ENCODE data around the gene COL4A2. TPM values are rescaled to one million over a fixed set of nuclear protein-coding genes. Genes with fewer than 3 reads are reported as not detected.
"Not testable (repeated sequence)": the region's sequence is repeated elsewhere in the genome, so short reads cannot be mapped to it uniquely, and the experiment has no call there.

COL4A2 gene
- total RNA-seq, 1 experiment from 2014 or later, result 35.0 TPM

- no peak for DNase-seq (ENCODE audit: extremely low read depth, low read depth)
These were observed 176.4 kb downstream of the COL4A2 start for GRCh38 chr13:110483386-110483968.

GRCh38 chr13:110484290-110485048, 177.4 kb downstream of the COL4A2 start:
- no peak for DNase-seq (ENCODE audit: extremely low read depth, low read depth)

GRCh38 chr13:110485604-110486003, 178.5 kb downstream of the COL4A2 start:
- DNase-seq (ENCODE audit: extremely low read depth, low read depth), result no peak

GRCh38 chr13:110486061-110486715, 179.1 kb downstream of the COL4A2 start:
- DNase-seq (ENCODE audit: extremely low read depth, low read depth), result no peak

GRCh38 chr13:110486880-110487279, 179.8 kb downstream of the COL4A2 start:
- DNase-seq (ENCODE audit: extremely low read depth, low read depth), result not testable (repeated sequence)

- DNase-seq (ENCODE audit: extremely low read depth, low read depth), result no peak
These were observed 183.1 kb downstream of the COL4A2 start for GRCh38 chr13:110490009-110490770.

- DNase-seq (ENCODE audit: extremely low read depth, low read depth), result no peak
These were observed 185.0 kb downstream of the COL4A2 start for GRCh38 chr13:110491869-110492678.

GRCh38 chr13:110492679-110493593, 185.9 kb downstream of the COL4A2 start:
- no peak for DNase-seq (ENCODE audit: extremely low read depth, low read depth)

GRCh38 chr13:110493613-110494012, 186.5 kb downstream of the COL4A2 start:
- no peak for DNase-seq (ENCODE audit: extremely low read depth, low read depth)

- DNase-seq (ENCODE audit: extremely low read depth, low read depth), result no peak
These were observed 188.3 kb downstream of the COL4A2 start for GRCh38 chr13:110495376-110495775.

- no peak for DNase-seq (ENCODE audit: extremely low read depth, low read depth)
These were observed 188.8 kb downstream of the COL4A2 start for GRCh38 chr13:110495881-110496280.

- DNase-seq (ENCODE audit: extremely low read depth, low read depth), result no peak
These were observed 189.2 kb downstream of the COL4A2 start for GRCh38 chr13:110496281-110496680.

GRCh38 chr13:110497003-110497402, 189.9 kb downstream of the COL4A2 start:
- DNase-seq (ENCODE audit: extremely low read depth, low read depth), result no peak

GRCh38 chr13:110497896-110498295, 190.8 kb downstream of the COL4A2 start:
- DNase-seq (ENCODE audit: extremely low read depth, low read depth), result not testable (repeated sequence)

- no peak for DNase-seq (ENCODE audit: extremely low read depth, low read depth)
These were observed 191.2 kb downstream of the COL4A2 start for GRCh38 chr13:110498327-110498726.

- DNase-seq (ENCODE audit: extremely low read depth, low read depth), result no peak
These were observed 191.7 kb downstream of the COL4A2 start for GRCh38 chr13:110498765-110499164.

GRCh38 chr13:110499621-110500281, 192.7 kb downstream of the COL4A2 start:
- peak; percentile 89 for DNase-seq (ENCODE audit: extremely low read depth, low read depth)

GRCh38 chr13:110500341-110500740, 193.3 kb downstream of the COL4A2 start:
- DNase-seq (ENCODE audit: extremely low read depth, low read depth), result no peak

GRCh38 chr13:110501188-110501587, 194.1 kb downstream of the COL4A2 start:
- DNase-seq (ENCODE audit: extremely low read depth, low read depth), result no peak

All from NCI-H460 (cell line).